Stimulated activated CD8-positive, alpha-beta memory T cell treated with anti-CD3 and anti-CD28 coated beads, Interleukin-7, amount 100 ng/mL, for 48 hours (primary cell): ENCODE measurements around the gene NPAS2.

Source experiments
- DNase-seq, 2 donors: peaks; one replicate each; pipeline ENCODE4 v3.0.0-alpha.2; 2020; ENCODE audit warnings: low read depth in 1 of 2; ENCODE audit errors: extremely low read depth in 1 of 2

Gene NPAS2

DNA sequence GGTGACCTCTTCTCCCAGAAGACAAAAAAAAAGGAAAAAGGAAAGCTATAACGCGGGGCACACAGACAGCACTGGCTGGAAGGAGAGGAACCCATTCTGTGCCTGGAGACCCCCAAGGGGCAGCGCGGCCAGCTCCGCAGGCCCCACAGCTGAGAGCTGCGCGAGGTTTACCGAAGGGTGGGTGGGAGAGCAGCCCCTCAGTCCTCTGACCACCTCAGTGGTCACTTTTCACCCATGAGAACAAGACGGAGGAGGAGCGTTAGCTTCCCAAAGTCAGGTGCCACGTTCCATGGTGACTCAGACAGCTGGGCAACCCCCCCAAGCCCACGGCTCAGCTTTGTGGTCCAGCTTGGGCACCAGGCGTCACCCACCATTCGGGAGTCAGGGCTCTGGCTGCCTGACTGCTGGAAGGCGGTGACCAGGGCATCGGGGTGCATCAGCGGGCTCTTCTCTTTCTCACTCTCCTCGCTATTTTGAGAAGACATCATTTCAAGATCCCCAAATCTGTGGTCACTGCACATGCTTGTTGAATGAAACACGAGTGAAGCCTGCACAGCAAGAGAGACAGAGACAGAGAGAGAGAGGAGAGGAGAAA is 217.3 kb downstream of the NPAS2 start:
- DNase-seq, result no peak

DNA sequence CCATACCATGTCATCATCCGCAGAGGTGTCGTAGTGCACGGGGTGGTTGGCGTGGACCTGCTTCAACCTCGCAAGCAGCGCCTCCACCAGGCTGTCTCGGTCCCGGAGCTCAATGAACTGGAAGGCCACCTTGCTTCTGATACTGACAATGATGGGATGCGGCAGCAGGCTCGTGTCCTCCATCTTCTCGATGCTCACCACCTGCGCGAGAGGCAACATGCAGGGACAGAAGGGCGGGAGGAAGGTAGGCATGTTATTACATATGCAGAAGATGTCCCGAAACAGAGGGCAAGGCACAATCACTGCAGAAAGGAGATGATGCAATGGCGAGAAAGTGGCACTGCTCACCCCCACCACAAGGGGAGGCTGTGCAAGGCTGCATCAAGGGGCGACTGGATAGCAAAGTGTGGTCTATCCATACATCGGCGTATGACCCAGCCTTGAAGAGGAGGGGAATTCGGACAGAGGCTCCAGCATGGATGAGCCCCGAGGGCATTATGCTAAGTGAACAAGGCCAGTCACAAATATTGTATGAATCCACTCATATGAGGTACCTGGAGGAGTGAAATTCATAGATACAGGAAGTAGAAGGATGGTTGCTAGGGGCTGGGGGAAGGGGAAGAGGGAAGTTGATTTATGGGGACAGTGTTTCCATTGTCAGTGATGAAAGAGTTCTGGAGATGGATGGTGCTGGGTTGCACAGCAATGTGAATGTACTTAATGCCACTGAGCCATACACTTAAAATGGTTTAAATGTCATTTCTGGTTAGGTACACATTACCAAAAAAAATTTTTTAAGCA is 218.7 kb downstream of the NPAS2 start:
- peak in 1 of 2 donors; percentile 10 for DNase-seq

- no peak for DNase-seq
These were observed 220.1 kb downstream of the NPAS2 start for GRCh38 chr2:101040072-101040471.

- DNase-seq, result no peak
These were observed 220.8 kb downstream of the NPAS2 start for GRCh38 chr2:101040761-101041160.

GRCh38 chr2:101041413-101041812 is 221.5 kb downstream of the NPAS2 start:
- DNase-seq, result no peak

DNA sequence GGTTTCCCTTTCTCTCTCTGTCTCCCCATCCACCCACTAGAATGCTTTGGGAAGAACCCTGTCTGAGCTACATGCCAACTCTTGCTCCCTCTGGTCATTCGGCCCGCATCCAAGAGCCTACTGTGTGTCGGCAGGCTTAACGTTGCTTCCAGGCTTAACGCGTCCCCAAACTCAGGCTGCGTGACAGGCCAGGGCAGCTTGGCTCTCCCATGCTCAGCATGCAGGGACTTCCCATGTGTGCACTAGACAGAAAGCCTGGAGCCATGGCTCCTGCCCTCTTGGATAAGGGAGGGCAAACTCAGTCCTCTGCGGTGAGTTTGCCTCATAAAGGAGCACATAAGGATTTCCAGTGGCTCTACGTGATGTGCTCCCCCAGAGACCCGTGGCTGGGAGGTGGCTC is 225.4 kb downstream of the NPAS2 start:
- DNase-seq, result no peak
